ENCODE measurements around the gene AGO3.
"Not testable (repeated sequence)": the region's sequence is repeated elsewhere in the genome, so short reads cannot be mapped to it uniquely, and the experiment has no call there.

The AGO3 gene

GRCh38 chr1:35927472-35927871, 3.4 kb upstream of the AGO3 start:
- DNase-seq = no peak

GRCh38 chr1:35929730-35930592, 944 bp upstream of the AGO3 start:
- peak; percentile 32 for DNase-seq

- DNase-seq = peak; percentile 2
Measured at GRCh38 chr1:35931446-35932157, 697 bp downstream of the AGO3 start.

- DNase-seq = no peak
Measured at GRCh38 chr1:35932158-35932636, 1.3 kb downstream of the AGO3 start.

GRCh38 chr1:35932941-35933340, 2.0 kb downstream of the AGO3 start:
- DNase-seq = no peak

GRCh38 chr1:35935442-35936388, 4.8 kb downstream of the AGO3 start:
- DNase-seq = no peak

GRCh38 chr1:35936838-35937237, 5.9 kb downstream of the AGO3 start:
- DNase-seq = no peak

GRCh38 chr1:35939484-35939883, 8.6 kb downstream of the AGO3 start:
- no peak for DNase-seq

GRCh38 chr1:35945327-35945726, 14.4 kb downstream of the AGO3 start:
- no peak for DNase-seq

- DNase-seq = peak; percentile 24
Measured at GRCh38 chr1:35947547-35947946, 16.6 kb downstream of the AGO3 start.

GRCh38 chr1:35958558-35958957, 27.7 kb downstream of the AGO3 start:
- DNase-seq = no peak

- DNase-seq = no peak
Measured at GRCh38 chr1:35959304-35959703, 28.4 kb downstream of the AGO3 start.

GRCh38 chr1:35962952-35963351, 32.0 kb downstream of the AGO3 start:
- no peak for DNase-seq

GRCh38 chr1:35964277-35964676, 33.4 kb downstream of the AGO3 start:
- not testable (repeated sequence) for DNase-seq

- DNase-seq = no peak
Measured at GRCh38 chr1:35968396-35968795, 37.5 kb downstream of the AGO3 start.

- no peak for DNase-seq
Measured at GRCh38 chr1:35971601-35972000, 40.7 kb downstream of the AGO3 start.

GRCh38 chr1:35972631-35973030, 41.7 kb downstream of the AGO3 start:
- DNase-seq = not testable (repeated sequence)

GRCh38 chr1:35980090-35980489, 49.2 kb downstream of the AGO3 start:
- no peak for DNase-seq

GRCh38 chr1:35988237-35988636, 57.3 kb downstream of the AGO3 start:
- peak; percentile 53 for DNase-seq

- DNase-seq = no peak
Measured at GRCh38 chr1:36006941-36007500, 76.1 kb downstream of the AGO3 start.

- no peak for DNase-seq
Measured at GRCh38 chr1:36007741-36008140, 76.8 kb downstream of the AGO3 start.

- peak; percentile 32 for DNase-seq
Measured at GRCh38 chr1:36008546-36009197, 77.8 kb downstream of the AGO3 start.

Measured in activated CD4-positive, alpha-beta T cell treated with anti-CD3 and anti-CD28 coated beads, Interleukin-2, amount 50 U/mL, for 16 hours (primary cell).